Liver (tissue), 3 donors: Measurements from ENCODE around the gene PCDHGB4.

Source experiments
- CTCF ChIP-seq: fragments of 150-350 bp; IDR thresholded peaks from 2 replicates; pipeline ENCODE4 v1.5.1; 2017; ENCODE audit warnings: improper control_type of control experiment, low read depth, low read length; ENCODE audit not compliant: missing input control
- MAX ChIP-seq: IDR thresholded peaks from 2 replicates; pipeline ENCODE4 v1.6.1; 2016; ENCODE audit warnings: antibody characterized with exemption
- REST ChIP-seq: IDR thresholded peaks from 2 replicates; pipeline ENCODE4 v1.6.1; 2016; ENCODE audit warnings: antibody characterized with exemption, mild to moderate bottlenecking
- TAF1 ChIP-seq: conservative IDR thresholded peaks from 2 replicates; pipeline ENCODE4 v1.6.1; 2016; ENCODE audit warnings: antibody characterized with exemption, mild to moderate bottlenecking
- YY1 ChIP-seq: IDR thresholded peaks from 2 replicates; pipeline ENCODE4 v1.6.1; 2016; ENCODE audit warnings: antibody characterized with exemption, mild to moderate bottlenecking
- donor health status: healthy.
- donor health status: healthy.

GRCh38 chr5:141437221-141437620 lies 49.7 kb downstream of the PCDHGB4 start:
- no peak for TF ChIP-seq CTCF
- TF ChIP-seq TAF1, result no peak
- no peak for TF ChIP-seq YY1
- no peak for TF ChIP-seq MAX
- no peak for TF ChIP-seq REST
